Activated naive CD8-positive, alpha-beta T cell treated with anti-CD3 and anti-CD28 coated beads, Interleukin-2, amount 50 U/mL, for 16 hours (primary cell): ENCODE measurements around the gene SLC30A9.

Source experiments
- DNase-seq: peaks from one replicate; pipeline ENCODE4 v3.0.0-alpha.2; 2020; ENCODE audit warnings: low read depth, low spot score

The SLC30A9 gene

DNA sequence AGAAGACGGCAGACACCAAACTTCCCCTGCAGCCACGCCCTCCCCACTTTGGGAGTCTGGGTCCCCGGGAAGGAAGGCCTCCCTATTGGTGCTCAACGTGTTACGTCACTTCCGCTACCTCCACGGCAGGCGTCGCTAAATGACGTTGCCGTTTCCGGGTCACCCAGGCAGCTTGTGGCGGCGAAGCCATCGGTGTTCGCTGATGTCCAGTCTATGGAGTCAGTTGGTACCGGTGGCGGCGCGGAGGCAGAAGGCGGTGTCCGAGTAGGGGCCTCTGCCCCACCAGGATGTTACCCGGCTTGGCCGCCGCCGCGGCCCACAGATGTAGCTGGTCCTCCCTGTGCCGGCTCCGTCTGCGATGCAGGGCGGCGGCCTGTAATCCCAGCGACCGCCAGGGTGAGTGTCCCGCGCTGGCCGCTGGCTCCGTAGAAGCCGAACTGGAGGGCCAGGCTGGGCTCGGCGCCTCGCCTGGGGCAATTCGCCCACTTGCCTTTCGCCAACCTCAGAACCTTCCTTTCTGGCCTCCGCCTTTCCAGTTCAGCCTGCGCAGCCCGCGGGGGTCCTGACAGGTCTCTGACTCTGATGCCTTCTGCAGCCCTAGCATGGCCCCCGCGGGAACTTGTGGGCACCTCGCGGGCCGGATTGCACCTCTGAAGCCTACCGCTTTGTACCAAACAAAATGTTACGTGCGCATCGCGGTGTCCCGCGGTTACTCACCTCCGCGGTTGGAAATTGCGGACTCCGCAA lies at the start of gene SLC30A9:
TSS of gene SLC30A9 (plus strand) at position 166 of the 747 bp plus-strand sequence. CDS start at position 288, 122 bp downstream.
- DNase-seq: peak; percentile 83

DNA sequence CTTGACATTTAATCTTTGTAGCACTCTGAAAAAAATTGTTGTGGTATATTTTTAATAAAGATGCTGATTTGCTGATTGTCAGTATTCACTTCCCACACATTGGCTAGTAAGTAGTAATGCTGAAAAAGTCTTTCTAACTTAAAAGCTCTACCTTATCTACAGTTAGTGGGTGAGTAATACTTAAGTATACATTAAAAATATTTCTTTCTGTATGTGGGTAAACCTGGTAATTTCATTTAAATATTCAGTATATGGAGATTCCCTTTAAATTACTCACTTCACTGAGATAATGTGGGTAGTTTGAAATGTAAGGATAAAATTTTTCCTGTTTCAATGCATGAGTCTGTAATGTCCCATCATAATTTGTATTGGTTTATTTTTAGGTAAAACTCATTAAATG lies 49.5 kb upstream of the SLC30A9 start:
- no peak for DNase-seq

GRCh38 chr4:41943506-41943905 lies 46.8 kb upstream of the SLC30A9 start:
- DNase-seq: no peak

GRCh38 chr4:41944089-41944488 lies 46.2 kb upstream of the SLC30A9 start:
- DNase-seq: no peak

GRCh38 chr4:41949531-41949930 lies 40.8 kb upstream of the SLC30A9 start:
- DNase-seq: no peak

GRCh38 chr4:41957634-41958033 lies 32.7 kb upstream of the SLC30A9 start:
- no peak for DNase-seq

- no peak for DNase-seq
These were observed 27.2 kb upstream of the SLC30A9 start for GRCh38 chr4:41963105-41963504.

DNA sequence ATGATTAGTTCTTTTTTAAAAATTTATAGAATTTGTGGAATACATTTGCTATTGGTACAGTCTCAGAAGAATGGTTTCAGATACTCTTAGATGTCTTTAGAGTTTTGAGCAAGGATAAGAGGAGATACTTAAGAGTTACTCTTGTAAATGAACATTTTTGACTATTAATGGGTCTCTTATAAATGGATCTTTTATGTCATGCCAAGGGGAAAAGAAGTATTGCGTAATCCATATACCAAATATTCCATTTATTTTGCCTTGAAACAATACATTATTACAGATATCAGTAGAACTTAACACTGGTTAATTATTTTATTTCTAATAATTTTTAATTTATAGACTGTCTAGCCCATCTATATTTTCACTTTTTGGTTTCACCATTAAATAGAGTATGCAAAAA lies 25.9 kb upstream of the SLC30A9 start:
- DNase-seq: no peak

DNA sequence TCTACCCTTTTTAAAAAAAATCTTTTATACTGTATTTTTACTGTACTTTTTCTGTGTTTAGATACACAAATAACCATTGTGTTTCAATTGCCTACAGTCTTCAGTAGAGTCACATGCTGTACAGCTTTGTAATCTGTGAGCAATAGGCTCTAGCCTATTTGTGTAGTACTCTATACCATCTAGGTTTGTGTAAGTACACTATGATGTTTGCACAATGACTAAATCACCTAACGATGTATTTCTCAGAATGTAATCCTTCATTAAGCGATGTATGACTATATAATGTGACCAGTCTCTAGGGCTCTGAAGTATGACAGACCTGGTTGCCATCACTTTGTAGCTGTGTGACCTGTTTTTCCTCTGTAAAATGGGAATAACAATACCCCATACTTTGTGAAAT lies 22.9 kb upstream of the SLC30A9 start:
- DNase-seq: no peak

DNA sequence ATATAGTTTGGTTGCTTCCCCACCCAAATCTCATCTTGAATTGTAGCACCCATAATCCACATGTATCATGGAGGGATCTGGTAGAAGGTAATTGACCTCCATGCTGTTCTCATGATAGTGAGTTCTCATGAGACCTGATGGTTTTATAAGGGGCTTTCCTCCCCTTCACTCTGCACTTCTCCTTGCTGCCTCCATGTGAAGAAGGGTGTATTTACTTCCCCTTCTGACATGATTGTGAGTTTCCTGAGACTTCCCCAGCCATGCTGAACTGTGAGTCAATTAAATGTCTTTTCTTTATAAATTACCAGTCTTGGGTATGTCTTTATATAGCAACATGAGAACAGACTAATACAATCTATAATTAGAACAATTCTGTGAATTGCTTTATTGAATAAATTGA lies 20.7 kb upstream of the SLC30A9 start:
- no peak for DNase-seq

DNA sequence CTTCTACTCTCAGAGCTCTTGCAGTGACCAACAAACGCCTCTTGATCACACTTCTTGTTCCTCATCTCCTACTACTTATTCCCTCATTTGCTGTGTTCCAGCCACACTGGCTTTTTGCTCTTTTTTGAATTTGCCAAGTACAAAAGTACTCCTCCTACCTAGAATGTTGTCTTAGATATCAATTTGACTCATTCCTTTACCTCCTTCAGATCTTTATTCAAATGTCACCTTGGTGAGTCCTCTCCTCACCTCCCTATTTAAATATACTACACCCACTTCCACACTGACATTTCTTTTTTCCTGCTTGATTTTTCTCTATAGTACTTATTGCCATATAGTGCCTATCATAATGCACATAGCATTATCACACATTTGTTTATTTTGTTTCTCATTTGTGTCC lies 15.0 kb upstream of the SLC30A9 start:
- no peak for DNase-seq

- no peak for DNase-seq
These were observed 13.4 kb upstream of the SLC30A9 start for GRCh38 chr4:41976775-41977516.

DNA sequence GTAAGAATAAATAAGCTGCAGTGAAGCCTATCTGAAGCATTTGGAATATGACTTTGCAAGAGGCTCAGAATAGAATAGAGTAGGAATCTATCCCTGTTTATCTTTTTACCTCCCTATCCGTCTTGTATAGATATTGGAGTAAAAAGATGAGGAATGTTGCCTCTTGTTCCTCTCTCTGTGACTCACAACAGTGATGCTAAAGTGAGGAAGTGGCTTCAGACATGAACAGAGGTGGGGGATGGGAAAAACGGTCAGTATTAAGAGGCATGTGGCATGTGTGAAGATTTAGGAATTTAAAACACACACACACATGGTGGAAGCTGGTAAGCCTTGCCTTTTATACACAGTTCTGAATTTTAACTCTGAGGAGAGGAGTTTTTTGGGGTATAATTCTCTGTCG lies 12.6 kb upstream of the SLC30A9 start:
- no peak for DNase-seq

DNA sequence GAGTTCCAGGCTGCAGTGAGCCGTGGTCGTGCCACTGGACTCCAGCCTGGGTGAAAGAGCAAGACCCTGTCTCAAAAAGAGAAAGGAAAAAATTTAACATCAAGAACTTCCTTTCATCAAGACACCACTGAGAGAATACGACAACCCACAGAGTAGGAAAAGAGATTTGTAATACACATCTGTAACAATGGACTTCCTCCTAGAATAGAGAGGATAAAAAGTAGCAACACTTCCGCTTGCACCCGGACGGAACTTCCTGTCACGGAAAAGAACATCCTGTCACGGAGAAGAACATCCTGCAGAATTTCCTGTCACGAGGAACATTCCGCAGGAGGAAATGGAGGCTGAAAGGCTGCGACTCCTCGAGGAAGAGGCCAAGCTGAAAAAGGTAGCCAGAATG lies 8.9 kb upstream of the SLC30A9 start, which contains the start of gene DCAF4L1:
TSS of gene DCAF4L1 (plus strand) at position 301 of the 400 bp plus-strand sequence. CDS start at position 338, 37 bp downstream.
- no peak for DNase-seq

DNA sequence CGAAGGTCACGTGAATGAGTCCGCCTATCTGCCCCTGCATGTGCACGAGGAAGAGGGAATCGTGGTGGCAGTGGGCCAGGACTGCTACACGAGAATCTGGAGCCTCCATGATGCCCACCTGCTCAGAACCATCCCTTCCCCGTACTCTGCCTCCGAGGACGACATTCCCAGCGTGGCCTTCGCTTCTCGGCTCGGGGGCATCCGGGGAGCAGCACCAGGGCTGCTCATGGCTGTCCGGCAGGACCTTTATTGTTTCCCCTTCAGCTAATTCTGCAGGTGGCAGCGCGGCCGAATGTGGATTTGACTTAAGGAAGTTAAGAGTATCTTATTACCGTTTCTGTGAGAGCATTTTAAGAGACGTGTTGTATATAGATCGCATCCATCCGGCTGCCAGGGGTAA lies 7.6 kb upstream of the SLC30A9 start:
- no peak for DNase-seq

DNA sequence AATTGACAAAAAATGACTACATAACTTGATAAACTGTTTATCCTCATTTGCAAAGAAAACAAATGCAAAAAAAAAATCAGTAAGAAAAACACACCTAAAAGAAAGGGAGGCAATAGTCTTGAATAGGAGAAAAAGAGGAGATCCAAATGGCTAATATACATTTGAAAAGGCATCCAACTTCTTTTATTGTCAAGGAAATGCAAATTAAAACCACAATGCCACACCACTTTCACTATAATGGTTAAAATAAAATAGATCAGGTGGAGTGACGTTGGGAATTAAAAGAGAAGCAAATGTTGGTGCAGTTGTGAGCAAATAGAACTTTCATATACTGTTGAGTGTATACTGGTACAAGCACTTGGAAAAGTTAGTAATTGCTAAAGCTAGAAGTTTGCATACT lies 5.2 kb upstream of the SLC30A9 start:
- DNase-seq: no peak

- no peak for DNase-seq
These were observed 351 bp upstream of the SLC30A9 start for GRCh38 chr4:41989994-41990364.

DNA sequence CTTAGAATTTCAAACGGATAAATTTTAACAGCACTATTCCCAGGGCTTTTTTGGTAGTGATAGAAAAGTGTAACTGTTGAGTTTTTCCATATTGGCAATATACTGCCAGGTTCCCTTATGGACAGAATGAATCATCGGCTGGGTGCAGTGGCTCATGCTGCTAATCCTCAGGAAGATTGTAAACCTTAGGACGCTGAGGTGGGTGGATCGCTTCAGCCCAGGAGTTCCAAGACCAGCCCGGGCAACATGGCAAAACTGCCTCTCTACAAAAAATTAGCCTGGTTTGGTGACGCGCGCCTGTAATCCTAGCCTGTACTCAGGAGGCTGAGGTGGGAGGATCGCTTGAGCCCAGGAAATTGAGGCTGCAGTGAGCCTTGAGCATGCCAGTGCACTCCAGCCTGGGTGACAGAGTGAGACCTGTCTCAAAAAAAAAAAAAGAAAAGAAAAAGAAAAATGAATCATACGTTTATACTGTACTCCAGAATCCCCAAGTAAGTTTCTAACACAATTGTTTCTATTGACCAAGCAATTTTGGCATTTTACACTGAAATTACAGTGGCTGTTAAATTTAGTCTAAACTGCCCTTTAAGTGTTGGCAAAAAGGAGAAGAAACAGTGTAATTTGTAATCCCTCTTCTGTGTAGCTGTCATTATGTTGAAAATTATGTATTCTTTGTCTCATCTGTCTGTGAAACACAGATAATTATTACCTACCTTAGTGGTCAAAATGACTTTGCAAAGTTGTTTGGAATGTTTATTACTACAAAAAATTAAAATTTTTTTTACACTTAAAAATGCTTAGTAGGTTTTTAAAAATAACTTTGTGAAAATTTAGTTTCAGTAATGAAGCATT lies 1.8 kb downstream of the SLC30A9 start:
- DNase-seq: no peak

DNA sequence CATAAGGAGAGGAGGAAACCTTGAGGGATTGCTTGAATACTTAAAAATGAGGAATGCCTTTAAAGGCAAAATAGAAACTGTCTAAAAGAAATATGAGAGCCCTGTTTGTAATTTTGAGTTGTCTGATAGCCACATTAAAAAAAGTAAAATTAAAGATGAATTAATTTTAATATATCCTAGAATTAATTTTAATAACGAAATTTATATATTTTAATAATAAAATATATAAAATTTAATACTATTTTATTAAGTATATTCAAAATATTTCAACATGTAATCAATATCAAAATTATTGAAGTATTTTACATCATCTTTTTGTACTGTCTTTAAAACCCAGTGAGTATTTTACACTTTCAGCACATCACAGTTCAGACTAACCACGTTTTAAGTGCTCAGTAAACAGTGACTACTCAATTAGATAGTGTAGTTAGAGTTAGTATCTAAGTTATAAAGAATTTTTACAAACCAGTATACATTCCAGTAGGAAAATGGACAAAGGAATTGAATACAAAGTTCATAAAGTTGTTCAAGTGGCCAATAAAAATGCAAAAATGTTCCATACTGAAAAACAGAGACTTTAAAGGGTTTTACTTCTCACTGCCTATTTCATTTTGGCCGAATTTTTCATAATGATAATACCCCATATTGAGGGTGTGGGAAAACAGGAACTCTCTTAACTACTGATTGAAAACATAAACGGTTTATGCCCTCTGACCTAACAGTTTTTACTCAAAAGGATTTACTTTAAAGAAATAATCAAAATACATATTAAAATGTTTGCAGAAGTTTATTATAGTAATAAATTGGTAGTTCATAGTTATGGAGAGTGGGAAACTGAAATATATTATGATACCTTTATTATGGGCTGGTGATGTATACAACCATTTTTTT lies 2.9 kb downstream of the SLC30A9 start:
- no peak for DNase-seq

- no peak for DNase-seq
These were observed 4.2 kb downstream of the SLC30A9 start for GRCh38 chr4:41994461-41994985.

DNA sequence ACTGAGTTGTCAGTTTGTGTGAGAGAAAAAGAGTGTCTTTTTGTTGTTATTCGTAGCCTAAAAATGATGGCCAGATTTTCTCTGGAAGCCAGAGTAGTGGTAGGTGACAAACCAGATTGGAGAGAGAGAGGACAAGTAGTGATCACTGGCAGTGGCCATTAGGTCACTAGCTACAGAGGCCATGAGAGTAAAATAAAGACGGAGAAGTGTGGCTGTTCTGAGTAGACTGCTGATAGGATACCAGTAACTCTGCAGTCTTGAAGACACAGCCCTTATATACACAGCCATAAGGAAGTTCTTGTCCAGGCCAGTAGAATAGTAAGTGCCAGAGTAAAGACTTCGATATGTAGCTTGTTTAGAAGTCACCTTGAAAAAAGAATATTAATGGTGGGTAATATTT lies 7.7 kb downstream of the SLC30A9 start:
- no peak for DNase-seq
